Stimulated activated CD8-positive, alpha-beta memory T cell treated with anti-CD3 and anti-CD28 coated beads, Interleukin-4, amount 100 ng/mL, for 4 hours (primary cell): ENCODE measurements around the gene ERV3-1.
"Not testable (repeated sequence)": the region's sequence is repeated elsewhere in the genome, so short reads cannot be mapped to it uniquely, and the experiment has no call there.

Experiments
- DNase-seq, 2 donors: peaks; one replicate each; pipeline ENCODE4 v3.0.0-alpha.2; 2020; ENCODE audit warnings: low read depth in 2 of 2, low spot score in 1 of 2

The ERV3-1 gene

GRCh38 chr7:65002972-65003585, 3.4 kb downstream of the ERV3-1 start:
- DNase-seq, result no peak

GRCh38 chr7:65001291-65001814, 5.1 kb downstream of the ERV3-1 start:
- no peak for DNase-seq

GRCh38 chr7:64999165-65000004, 7.1 kb downstream of the ERV3-1 start:
- no peak for DNase-seq

- DNase-seq, result no peak
Measured at GRCh38 chr7:64998865-64999164, 7.7 kb downstream of the ERV3-1 start.

- DNase-seq, result no peak
Measured at GRCh38 chr7:64997927-64998391, 8.5 kb downstream of the ERV3-1 start.

GRCh38 chr7:64997164-64997908, 9.2 kb downstream of the ERV3-1 start:
- DNase-seq, result no peak

- DNase-seq, result no peak
Measured at GRCh38 chr7:64996305-64996704, 10.2 kb downstream of the ERV3-1 start.

- DNase-seq, result no peak
Measured at GRCh38 chr7:64993901-64994300, 12.6 kb downstream of the ERV3-1 start.

GRCh38 chr7:64992971-64993370, 13.5 kb downstream of the ERV3-1 start:
- DNase-seq, result no peak

- DNase-seq, result no peak
Measured at GRCh38 chr7:64990936-64991335, 15.6 kb downstream of the ERV3-1 start, which contains the start of gene ZNF117. ZNF117 (minus strand) TSS chr7:64991036.

GRCh38 chr7:64990216-64990615, 16.3 kb downstream of the ERV3-1 start:
- no peak for DNase-seq

- DNase-seq, result no peak
Measured at GRCh38 chr7:64978497-64979203, 27.8 kb downstream of the ERV3-1 start.

- no peak for DNase-seq
Measured at GRCh38 chr7:64965594-64965993, 40.9 kb downstream of the ERV3-1 start.

- DNase-seq, result no peak
Measured at GRCh38 chr7:64959072-64959747, 47.3 kb downstream of the ERV3-1 start.

GRCh38 chr7:64951250-64951848, 55.1 kb downstream of the ERV3-1 start:
- DNase-seq, result no peak

GRCh38 chr7:64950673-64951072, 55.8 kb downstream of the ERV3-1 start:
- DNase-seq, result not testable (repeated sequence)

- not testable (repeated sequence) for DNase-seq
Measured at GRCh38 chr7:64948774-64949173, 57.7 kb downstream of the ERV3-1 start.

GRCh38 chr7:64947252-64948000, 59.1 kb downstream of the ERV3-1 start:
- DNase-seq, result no peak

GRCh38 chr7:64946772-64947171, 59.7 kb downstream of the ERV3-1 start:
- DNase-seq, result no peak
